DND-41 (cell line): ENCODE measurements around the gene FAM193A.

Experiments used
- ATAC-seq: fragments of 200-7000 bp; cut with Tn5 transposase; 3 replicates; pipeline ENCODE4 v1.9.1; 2021; ENCODE audit warnings: low read depth; ENCODE audit not compliant: insufficient read depth
- DNase-seq: peaks from one replicate; pipeline ENCODE4 v3.0.0-alpha.2; 2020
- H2AFZ ChIP-seq: 2 replicates; pipeline ENCODE4 v1.6.0; 2012; ENCODE audit warnings: low read depth, low read length
- H3K27ac ChIP-seq: 2 replicates; pipeline ENCODE4 v1.5.1; 2012; ENCODE audit warnings: low read length, inconsistent platforms
- H3K27me3 ChIP-seq: fragments of 200-600 bp; sonication (generic); 2 replicates; pipeline ENCODE4 v1.6.0; 2012; ENCODE audit warnings: low read length, mild to moderate bottlenecking, inconsistent platforms; ENCODE audit not compliant: insufficient read depth, poor library complexity
- H3K36me3 ChIP-seq: 2 replicates; pipeline ENCODE4 v1.5.1; 2012; ENCODE audit warnings: low read length, inconsistent platforms; ENCODE audit not compliant: insufficient read depth
- H3K4me1 ChIP-seq: 2 replicates; pipeline ENCODE4 v1.5.1; 2012; ENCODE audit warnings: mild to moderate bottlenecking, low read length; ENCODE audit not compliant: insufficient read depth
- H3K4me2 ChIP-seq: 2 replicates; pipeline ENCODE4 v1.6.0; 2012; ENCODE audit warnings: mild to moderate bottlenecking, moderate library complexity, low read length, inconsistent platforms; ENCODE audit not compliant: insufficient read depth
- H3K4me3 ChIP-seq, 2 experiments: fragments of 200-600 bp in 1 of 2; shearing (Covaris generic) in 1 of 2; 2 replicates each; pipeline ENCODE4 v1.5.1; 2012 to 2016; ENCODE audit warnings: inconsistent platforms in 2 of 2, low read length in 2 of 2, mild to moderate bottlenecking in 2 of 2, low read depth in 1 of 2, moderate library complexity in 1 of 2
- H3K79me2 ChIP-seq: 2 replicates; pipeline ENCODE4 v1.6.0; 2012; ENCODE audit warnings: low read length, inconsistent platforms; ENCODE audit not compliant: insufficient read depth
- H3K9ac ChIP-seq: 2 replicates; pipeline ENCODE4 v1.6.0; 2012; ENCODE audit warnings: low read depth, mild to moderate bottlenecking, inconsistent platforms, low read length, moderate library complexity
- H3K9me3 ChIP-seq: 2 replicates; pipeline ENCODE4 v1.5.1; 2012; ENCODE audit warnings: low read length, moderate library complexity, mild to moderate bottlenecking, inconsistent platforms; ENCODE audit not compliant: insufficient read depth, severe bottlenecking
- H4K20me1 ChIP-seq: 2 replicates; pipeline ENCODE4 v1.6.0; 2012; ENCODE audit warnings: low read length; ENCODE audit not compliant: insufficient read depth
- CTCF ChIP-seq: IDR thresholded peaks from 2 replicates; pipeline ENCODE4 v1.5.1; 2012; ENCODE audit warnings: borderline replicate concordance, low read length, moderate library complexity, mild to moderate bottlenecking; ENCODE audit not compliant: poor library complexity, severe bottlenecking; ENCODE audit errors: extremely low read depth
- EZH2 ChIP-seq: IDR thresholded peaks from 3 replicates; pipeline ENCODE4 v1.6.1; 2012; ENCODE audit warnings: borderline replicate concordance, low read depth, mild to moderate bottlenecking, moderate library complexity, low read length, inconsistent platforms; ENCODE audit not compliant: severe bottlenecking

The FAM193A gene

GRCh38 chr4:2621419-2621818 lies 85.0 kb downstream of the FAM193A start:
- Histone ChIP-seq H3K9me3 (no peaks in the 10 kb centered on the region), H3K27me3 (no peaks in the 10 kb centered on the region), H3K4me1 (no peaks in the 10 kb centered on the region), H3K9ac (no peak overlapping the region), H3K36me3 (peaks cover 16% of the 10 kb centered on the region), H3K4me2 (no peak overlapping the region), H3K4me3 (no peak overlapping the region), H3K27ac (no peak overlapping the region), H3K79me2 (peaks cover 96% of the 10 kb centered on the region), H2AFZ (no peak overlapping the region), H4K20me1 (peaks cover 73% of the 10 kb centered on the region)
- no peak for TF ChIP-seq EZH2
- no peak for TF ChIP-seq CTCF
- DNase-seq, result no peak
- no peak for ATAC-seq

GRCh38 chr4:2623442-2623841 lies 87.0 kb downstream of the FAM193A start:
- peaks cover 82% of the 10 kb centered on the region for H3K79me2 ChIP-seq
- H3K36me3 ChIP-seq, result peaks cover 27% of the 10 kb centered on the region
- TF ChIP-seq EZH2 (no peak), CTCF (no peak)
- no peak overlapping the region for H2AFZ ChIP-seq
- DNase-seq (no peak), ATAC-seq (0 out of 3 replicates have a peak, but pooled peaks have one; percentile 19)
- H3K27me3 ChIP-seq, result no peaks in the 10 kb centered on the region
- H3K4me2 ChIP-seq, result no peak overlapping the region
- no peaks in the 10 kb centered on the region for H3K4me1 ChIP-seq
- no peak overlapping the region for H3K9ac ChIP-seq
- no peak overlapping the region for H3K4me3 ChIP-seq
- H3K9me3 ChIP-seq, result no peaks in the 10 kb centered on the region
- H4K20me1 ChIP-seq, result peaks cover 68% of the 10 kb centered on the region
- no peak overlapping the region; the same call in 1 of the 2 replicates for H3K27ac ChIP-seq

- TF ChIP-seq EZH2 (no peak), CTCF (no peak)
- peaks cover 55% of the 10 kb centered on the region for H4K20me1 ChIP-seq
These were observed 88.5 kb downstream of the FAM193A start for GRCh38 chr4:2624782-2625530.

More at GRCh38 chr4:2624782-2625530, 88.5 kb downstream of the FAM193A start:
- Histone ChIP-seq H3K4me2 (no peak overlapping the region), H3K36me3 (peaks cover 41% of the 10 kb centered on the region), H2AFZ (no peak overlapping the region), H3K4me3 (no peak overlapping the region), H3K79me2 (peaks cover 69% of the 10 kb centered on the region), H3K9ac (no peak overlapping the region), H3K4me1 (no peaks in the 10 kb centered on the region), H3K9me3 (no peaks in the 10 kb centered on the region), H3K27me3 (no peaks in the 10 kb centered on the region), H3K27ac (no peak overlapping the region)
- ATAC-seq (no peak; the same call in 2 of the 3 replicates), DNase-seq (no peak)
